Trophoblast cell (in vitro differentiated cells and primary cell): ENCODE results near the gene TTC28.

Experiments
- DNase-seq, 2 donors: peaks; one replicate each; pipeline ENCODE4 v3.0.0-alpha.2; 2016
- H2AFZ ChIP-seq: 2 replicates; pipeline ENCODE4 v1.6.1; 2013; ENCODE audit warnings: low read length, moderate library complexity, mild to moderate bottlenecking; ENCODE audit not compliant: insufficient read depth, poor library complexity
- H2AK5ac ChIP-seq: 2 replicates; pipeline ENCODE4 v1.6.1; 2013; ENCODE audit warnings: mild to moderate bottlenecking, low read length
- H2BK120ac ChIP-seq: 2 replicates; pipeline ENCODE4 v1.6.1; 2013; ENCODE audit warnings: low read length, mild to moderate bottlenecking, moderate library complexity; ENCODE audit not compliant: insufficient read depth, poor library complexity
- H2BK12ac ChIP-seq: 2 replicates; pipeline ENCODE4 v1.6.1; 2013; ENCODE audit warnings: mild to moderate bottlenecking, low read length, moderate library complexity
- H2BK5ac ChIP-seq: 2 replicates; pipeline ENCODE4 v1.6.1; 2013; ENCODE audit warnings: low read length, low read depth, moderate library complexity, mild to moderate bottlenecking; ENCODE audit not compliant: poor library complexity
- H3K14ac ChIP-seq: 2 replicates; pipeline ENCODE4 v1.6.1; 2013; ENCODE audit warnings: mild to moderate bottlenecking, low read length
- H3K18ac ChIP-seq: 2 replicates; pipeline ENCODE4 v1.6.1; 2013; ENCODE audit warnings: mild to moderate bottlenecking, low read length
- H3K23ac ChIP-seq: 2 replicates; pipeline ENCODE4 v1.6.1; 2013; ENCODE audit warnings: low read length
- H3K27ac ChIP-seq: 2 replicates; pipeline ENCODE4 v1.5.1; 2013; ENCODE audit warnings: low read depth, mild to moderate bottlenecking, inconsistent platforms, low read length, moderate library complexity
- H3K27me3 ChIP-seq: 2 replicates; pipeline ENCODE4 v1.6.1; 2013; ENCODE audit warnings: inconsistent platforms, mild to moderate bottlenecking, low read length, moderate library complexity; ENCODE audit not compliant: insufficient read depth
- H3K36me3 ChIP-seq, 2 experiments: 1 replicate in 1 of 2; 2 replicates in 1 of 2; pipeline ENCODE4 v1.6.1; 2013; ENCODE audit warnings: low read length in 2 of 2, mild to moderate bottlenecking in 2 of 2, moderate library complexity in 1 of 2; ENCODE audit not compliant: insufficient read depth in 2 of 2, control insufficient read depth in 1 of 2
- H3K4ac ChIP-seq: 2 replicates; pipeline ENCODE4 v1.6.1; 2013; ENCODE audit warnings: low read depth, mild to moderate bottlenecking, low read length, moderate library complexity
- H3K4me1 ChIP-seq, 2 experiments: 1 replicate in 1 of 2; 2 replicates in 1 of 2; pipeline ENCODE4 v1.6.1; 2013; ENCODE audit warnings: low read length in 2 of 2, mild to moderate bottlenecking in 2 of 2, moderate library complexity in 1 of 2; ENCODE audit not compliant: insufficient read depth in 2 of 2, control insufficient read depth in 1 of 2
- H3K4me2 ChIP-seq: 2 replicates; pipeline ENCODE4 v1.6.1; 2013; ENCODE audit warnings: inconsistent platforms, mild to moderate bottlenecking, low read length, moderate library complexity
- H3K4me3 ChIP-seq: 2 replicates; pipeline ENCODE4 v1.5.1; 2013; ENCODE audit warnings: mild to moderate bottlenecking, low read depth, low read length, inconsistent platforms
- H3K79me1 ChIP-seq: one replicate; pipeline ENCODE4 v1.6.1; 2013; ENCODE audit warnings: low read length
- H3K79me2 ChIP-seq: 2 replicates; pipeline ENCODE4 v1.6.1; 2013; ENCODE audit warnings: low read length, mild to moderate bottlenecking; ENCODE audit not compliant: control insufficient read depth, insufficient read depth, poor library complexity
- H3K9ac ChIP-seq: 2 replicates; pipeline ENCODE4 v1.6.1; 2013; ENCODE audit warnings: mild to moderate bottlenecking, low read length
- H3K9me3 ChIP-seq: 2 replicates; pipeline ENCODE4 v1.6.1; 2013; ENCODE audit warnings: low read depth, mild to moderate bottlenecking, control low read depth, inconsistent platforms, low read length; ENCODE audit not compliant: insufficient read depth
- H4K12ac ChIP-seq: 2 replicates; pipeline ENCODE4 v1.6.1; 2013; ENCODE audit warnings: low read depth, mild to moderate bottlenecking, low read length, moderate library complexity
- H4K8ac ChIP-seq: 2 replicates; pipeline ENCODE4 v1.6.1; 2013; ENCODE audit warnings: low read depth, mild to moderate bottlenecking, low read length, moderate library complexity
- H4K91ac ChIP-seq: one replicate; pipeline ENCODE4 v1.6.1; 2013; ENCODE audit warnings: low read depth, mild to moderate bottlenecking, low read length, moderate library complexity
- WGBS: extraction: QIAGEN DNeasy Blood & Tissue Kit; methylation state at CpG from one replicate; pipeline ENCODE4 v1.1.7; 2013; ENCODE audit warnings: missing lambda C conversion rate; ENCODE audit not compliant: insufficient read length, insufficient coverage; ENCODE audit errors: extremely low coverage; 5-methylcytosine and 5-hydroxymethylcytosine counted together

TTC28 gene

GRCh38 chr22:27998511-27999410, 680.9 kb downstream of the TTC28 start:
- H3K79me1 ChIP-seq, result no peaks in the 10 kb centered on the region
- no peak overlapping the region for H3K23ac ChIP-seq
- H4K8ac ChIP-seq, result no peak overlapping the region
- no peak overlapping the region for H4K91ac ChIP-seq
- H2BK5ac ChIP-seq, result no peak overlapping the region
- H3K27ac ChIP-seq, result no peak overlapping the region
- H3K4me1 ChIP-seq, result peaks cover 0 to 5% of the 10 kb centered on the region in 2 experiments
- no peak overlapping the region for H2BK12ac ChIP-seq
- no peak overlapping the region for H3K4me3 ChIP-seq
- no peak overlapping the region for H2AFZ ChIP-seq
- no peak for DNase-seq
- no peaks in the 10 kb centered on the region for H3K9me3 ChIP-seq
- no peak overlapping the region for H2BK120ac ChIP-seq
- H2AK5ac ChIP-seq, result no peak overlapping the region
- H3K9ac ChIP-seq, result no peak overlapping the region
- peaks cover 0 to 4% of the 10 kb centered on the region in 2 experiments for H3K36me3 ChIP-seq
- no peak overlapping the region for H3K4me2 ChIP-seq
- no peaks in the 10 kb centered on the region for H3K79me2 ChIP-seq
- WGBS, result no CpG with 5 or more reads among the region's 40 CpGs
- H3K4ac ChIP-seq, result no peak overlapping the region
- no peak overlapping the region for H3K14ac ChIP-seq
- H3K18ac ChIP-seq, result no peak overlapping the region
- no peak overlapping the region for H4K12ac ChIP-seq
- H3K27me3 ChIP-seq, result no peaks in the 10 kb centered on the region

GRCh38 chr22:27997538-27997937, 682.1 kb downstream of the TTC28 start:
- H2AFZ ChIP-seq, result no peak overlapping the region

DNA sequence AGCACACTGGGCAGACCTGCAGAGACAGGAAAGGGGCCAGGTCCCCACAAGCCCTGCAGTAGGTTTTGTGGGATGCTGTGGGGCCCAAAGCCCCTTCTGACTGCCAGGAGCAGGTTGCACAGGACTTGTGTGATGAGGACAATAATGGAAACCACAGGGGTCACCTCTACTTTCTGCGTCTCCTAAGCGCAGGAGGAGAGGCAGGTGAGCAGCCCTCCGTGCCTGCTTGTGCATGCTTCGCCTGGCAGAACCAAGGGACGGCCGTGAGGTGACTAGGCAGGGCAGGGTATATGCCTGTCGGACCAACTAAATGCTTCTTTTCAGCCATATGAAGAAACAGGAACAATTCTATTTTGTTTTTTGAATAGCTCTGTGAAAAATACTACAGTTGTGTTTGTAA, 682.7 kb downstream of the TTC28 start:
- H4K12ac ChIP-seq, result no peak overlapping the region
- no peak overlapping the region for H4K91ac ChIP-seq
- peaks cover 0 to 9% of the 10 kb centered on the region in 2 experiments for H3K36me3 ChIP-seq
- H3K4ac ChIP-seq, result no peak overlapping the region
- H3K9ac ChIP-seq, result no peak overlapping the region
- H3K18ac ChIP-seq, result no peak overlapping the region
- H3K9me3 ChIP-seq, result no peaks in the 10 kb centered on the region
- H2BK120ac ChIP-seq, result no peak overlapping the region
- no peak overlapping the region for H2BK12ac ChIP-seq
- no peak overlapping the region for H3K4me3 ChIP-seq
- no peak overlapping the region for H4K8ac ChIP-seq
- no peaks in the 10 kb centered on the region for H3K79me1 ChIP-seq
- H3K14ac ChIP-seq, result no peak overlapping the region
- H3K27ac ChIP-seq, result no peak overlapping the region
- H3K23ac ChIP-seq, result no peak overlapping the region
- no peak overlapping the region for H3K4me2 ChIP-seq
- no peak overlapping the region for H2BK5ac ChIP-seq
- H3K27me3 ChIP-seq, result no peaks in the 10 kb centered on the region
- WGBS, result no CpG with 5 or more reads among the region's 7 CpGs
- H2AK5ac ChIP-seq, result no peak overlapping the region
- H2AFZ ChIP-seq, result no peak overlapping the region
- DNase-seq, result no peak
- no peaks in the 10 kb centered on the region for H3K79me2 ChIP-seq
- peaks cover 0 to 5% of the 10 kb centered on the region in 2 experiments for H3K4me1 ChIP-seq

More at GRCh38 chr22:27997538-27997937, 682.1 kb downstream of the TTC28 start:
- peaks cover 0 to 5% of the 10 kb centered on the region in 2 experiments for H3K4me1 ChIP-seq
- H3K18ac ChIP-seq, result no peak overlapping the region
- no peak overlapping the region for H3K4me3 ChIP-seq
- no peaks in the 10 kb centered on the region for H3K27me3 ChIP-seq
- no peak overlapping the region for H3K4ac ChIP-seq
- H4K8ac ChIP-seq, result no peak overlapping the region
- H4K12ac ChIP-seq, result no peak overlapping the region
- WGBS, result no CpG with 5 or more reads among the region's 4 CpGs
- H3K79me1 ChIP-seq, result no peaks in the 10 kb centered on the region
- H3K27ac ChIP-seq, result no peak overlapping the region
- DNase-seq, result no peak
- H3K79me2 ChIP-seq, result no peaks in the 10 kb centered on the region
- H2BK120ac ChIP-seq, result no peak overlapping the region
- no peak overlapping the region for H2BK12ac ChIP-seq
- no peak overlapping the region for H2AK5ac ChIP-seq
- no peak overlapping the region for H3K14ac ChIP-seq
- no peak overlapping the region for H3K23ac ChIP-seq
- H3K4me2 ChIP-seq, result no peak overlapping the region
- no peak overlapping the region for H2BK5ac ChIP-seq
- no peak overlapping the region for H3K9ac ChIP-seq
- peaks cover 0 to 9% of the 10 kb centered on the region in 2 experiments for H3K36me3 ChIP-seq
- no peaks in the 10 kb centered on the region for H3K9me3 ChIP-seq
- no peak overlapping the region for H4K91ac ChIP-seq

- peaks cover 0 to 5% of the 10 kb centered on the region in 2 experiments for H3K4me1 ChIP-seq
- no peak overlapping the region for H4K8ac ChIP-seq
- no peak overlapping the region for H2BK5ac ChIP-seq
- no peaks in the 10 kb centered on the region for H3K79me1 ChIP-seq
- H2BK12ac ChIP-seq, result no peak overlapping the region
- no peak overlapping the region for H3K9ac ChIP-seq
- no peaks in the 10 kb centered on the region for H3K27me3 ChIP-seq
- no peak overlapping the region for H2AK5ac ChIP-seq
- no peak overlapping the region for H3K23ac ChIP-seq
- no peak overlapping the region for H3K4me2 ChIP-seq
- H3K4ac ChIP-seq, result no peak overlapping the region
- H3K14ac ChIP-seq, result no peak overlapping the region
- no peak overlapping the region for H4K91ac ChIP-seq
- no peak overlapping the region for H2AFZ ChIP-seq
- no peak for DNase-seq
- no peak overlapping the region for H3K18ac ChIP-seq
- no peaks in the 10 kb centered on the region for H3K79me2 ChIP-seq
- H3K9me3 ChIP-seq, result no peaks in the 10 kb centered on the region
- WGBS, result no CpG with 5 or more reads among the region's 6 CpGs
- H3K27ac ChIP-seq, result no peak overlapping the region
- H3K4me3 ChIP-seq, result no peak overlapping the region
- H3K36me3 ChIP-seq, result peaks cover 0 to 9% of the 10 kb centered on the region in 2 experiments
- H4K12ac ChIP-seq, result no peak overlapping the region
- no peak overlapping the region for H2BK120ac ChIP-seq
Measured at GRCh38 chr22:27996529-27996925, 683.1 kb downstream of the TTC28 start.
